Glomerular visceral epithelial cell (primary cell): ENCODE data around the gene ZFHX3.

Source experiments
- DNase-seq: peaks from one replicate; pipeline ENCODE4 v3.0.0-alpha.2; 2016; ENCODE audit errors: extremely low spot score

Gene ZFHX3

GRCh38 chr16:72753881-72754280, 294.0 kb downstream of the ZFHX3 start:
- DNase-seq = no peak

- DNase-seq = no peak
Observed at GRCh38 chr16:72752004-72752695, 295.8 kb downstream of the ZFHX3 start.

GRCh38 chr16:72751076-72751475, 296.9 kb downstream of the ZFHX3 start:
- DNase-seq = no peak

- no peak for DNase-seq
Observed at GRCh38 chr16:72749091-72749490, 298.8 kb downstream of the ZFHX3 start.

GRCh38 chr16:72744076-72744793, 303.7 kb downstream of the ZFHX3 start:
- no peak for DNase-seq

- no peak for DNase-seq
Observed at GRCh38 chr16:72743011-72743761, 304.7 kb downstream of the ZFHX3 start.

GRCh38 chr16:72740347-72740746, 307.6 kb downstream of the ZFHX3 start:
- peak; percentile 2 for DNase-seq

GRCh38 chr16:72739577-72739976, 308.4 kb downstream of the ZFHX3 start:
- DNase-seq = peak; percentile 8

- DNase-seq = no peak
Observed at GRCh38 chr16:72736074-72736473, 311.9 kb downstream of the ZFHX3 start.
